ENCODE measurements around the gene TSPYL1.
"Not testable (repeated sequence)": the region's sequence is repeated elsewhere in the genome, so short reads cannot be mapped to it uniquely, and the experiment has no call there.

Gene TSPYL1

DNA sequence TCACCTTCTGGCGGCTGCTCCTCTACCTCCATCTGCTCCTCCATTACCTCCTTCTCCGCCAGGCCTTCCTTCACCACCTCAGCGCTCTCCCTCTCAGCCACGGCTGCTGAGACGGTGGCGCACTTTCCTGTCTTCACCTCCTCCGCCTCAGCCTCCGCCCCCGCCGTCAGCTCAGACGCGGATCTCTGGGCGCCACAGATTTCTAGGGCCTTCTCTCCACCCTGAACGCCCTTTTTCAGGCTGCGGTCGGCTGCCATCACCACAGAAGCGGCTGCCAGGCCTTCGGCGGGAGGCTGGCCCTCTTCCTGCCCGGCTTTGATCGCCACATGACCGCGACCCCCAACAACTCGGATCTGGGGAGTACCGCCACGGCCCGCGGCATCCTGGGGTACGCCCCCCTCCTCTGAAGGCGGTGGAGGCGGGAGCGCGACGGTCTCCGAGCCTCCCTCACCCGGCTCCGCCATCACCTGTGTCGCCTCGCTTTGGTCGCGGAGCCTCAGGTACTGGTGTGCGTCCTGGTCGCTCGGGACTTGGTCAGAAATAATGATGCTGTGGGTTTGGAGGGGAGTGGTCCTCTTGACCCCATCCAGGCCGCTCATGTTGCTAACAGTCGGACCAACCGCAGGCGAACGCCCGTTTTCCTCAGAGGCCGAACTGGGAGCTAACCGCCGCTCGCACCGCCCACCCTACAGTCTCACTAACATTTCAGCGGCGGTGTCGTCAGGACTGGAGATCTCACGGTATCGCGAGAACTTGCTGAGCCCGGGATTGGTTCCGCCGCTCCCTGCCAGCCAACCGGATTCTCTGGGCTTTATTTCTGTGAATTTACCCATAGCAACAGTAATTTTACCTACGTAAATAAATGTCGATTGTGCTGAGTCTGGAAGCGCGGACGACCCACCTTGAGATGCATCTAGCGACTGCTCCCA lies at the start of gene TSPYL1:
TSPYL1 (minus strand) TSS at position 699 of the 929 bp plus-strand sequence; CDS start at position 599, 100 bp downstream.
- no peaks in the 10 kb centered on the region for H3K27me3 ChIP-seq (ENCODE audit: control insufficient read depth in 2 of 2, insufficient read depth in 2 of 2, low read length in 2 of 2)
- H3K9ac ChIP-seq (ENCODE audit: low read depth in 1 of 2, low read length in 2 of 2), result peak within 1 kb of the TSS; percentile 97 to 99
- H3K4me3 ChIP-seq (ENCODE audit: low read length in 2 of 2), result peak within 1 kb of the TSS; percentile 98 to 99
- no peaks in the 10 kb centered on the region for H3K9me3 ChIP-seq (ENCODE audit: control insufficient read depth in 2 of 2, low read length in 2 of 2)
- peak within 1 kb of the TSS; percentile 99 for H3K27ac ChIP-seq (ENCODE audit: low read depth in 2 of 2, low read length in 2 of 2)
- H3K36me3 ChIP-seq (ENCODE audit: control insufficient read depth in 2 of 2, insufficient read depth in 2 of 2, low read length in 2 of 2), result peaks cover 2 to 3% of the 10 kb centered on the region in 2 donors
- H3K4me1 ChIP-seq (ENCODE audit: control insufficient read depth in 2 of 2, insufficient read depth in 2 of 2, low read length in 2 of 2), result peaks cover 15 to 26% of the 10 kb centered on the region in 2 donors

DNA sequence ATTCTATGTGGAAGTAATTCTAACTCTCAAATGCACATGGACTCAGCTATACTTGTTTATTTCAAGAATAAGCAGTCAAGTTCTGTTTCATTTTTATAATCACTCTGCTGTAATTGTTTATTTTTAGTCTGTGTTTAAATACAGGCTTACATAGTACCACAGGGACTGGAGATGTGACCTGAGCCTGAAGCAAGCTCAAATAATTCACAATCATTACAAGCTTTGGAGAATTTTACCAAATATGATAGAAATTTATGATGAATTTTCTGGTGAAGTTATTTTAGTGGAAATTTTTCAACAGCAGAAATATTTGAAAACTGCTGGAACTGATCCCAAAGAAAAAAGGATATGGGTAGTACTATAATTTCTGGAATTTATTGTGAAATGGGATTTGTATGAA lies 49.4 kb upstream of the TSPYL1 start:
- no peaks in the 10 kb centered on the region for H3K9me3 ChIP-seq (ENCODE audit: control insufficient read depth in 2 of 2, low read length in 2 of 2)
- H3K9ac ChIP-seq (ENCODE audit: low read depth in 1 of 2, low read length in 2 of 2), result no peak overlapping the region
- H3K27me3 ChIP-seq (ENCODE audit: control insufficient read depth in 2 of 2, insufficient read depth in 2 of 2, low read length in 2 of 2), result no peaks in the 10 kb centered on the region
- no peaks in the 10 kb centered on the region for H3K36me3 ChIP-seq (ENCODE audit: control insufficient read depth in 2 of 2, insufficient read depth in 2 of 2, low read length in 2 of 2)
- no peak overlapping the region for H3K27ac ChIP-seq (ENCODE audit: low read depth in 2 of 2, low read length in 2 of 2)
- H3K4me3 ChIP-seq (ENCODE audit: low read length in 2 of 2), result no peak overlapping the region
- no peaks in the 10 kb centered on the region for H3K4me1 ChIP-seq (ENCODE audit: control insufficient read depth in 2 of 2, insufficient read depth in 2 of 2, low read length in 2 of 2)

DNA sequence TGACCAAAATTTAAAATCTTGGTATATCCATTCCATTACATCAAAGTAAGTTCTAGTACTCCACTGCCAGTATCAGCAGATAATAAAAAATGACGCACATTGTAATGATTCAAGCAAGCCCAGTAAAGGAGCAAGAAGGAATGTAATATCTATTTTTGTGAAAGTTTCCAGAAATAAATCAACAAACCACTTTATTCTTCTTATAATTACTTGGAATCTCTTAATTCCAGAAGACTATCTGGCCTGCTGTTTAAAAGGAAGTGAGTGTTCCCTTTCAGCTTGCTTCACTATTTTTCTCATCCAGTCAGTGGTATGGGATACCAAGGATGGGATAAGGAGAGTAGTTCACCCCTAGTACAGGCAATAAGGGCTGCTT lies 48.8 kb upstream of the TSPYL1 start:
- Histone ChIP-seq H3K4me1 (ENCODE audit: control insufficient read depth in 2 of 2, insufficient read depth in 2 of 2, low read length in 2 of 2) (no peaks in the 10 kb centered on the region), H3K9ac (ENCODE audit: low read depth in 1 of 2, low read length in 2 of 2) (no peak overlapping the region), H3K9me3 (ENCODE audit: control insufficient read depth in 2 of 2, low read length in 2 of 2) (no peaks in the 10 kb centered on the region), H3K27ac (ENCODE audit: low read depth in 2 of 2, low read length in 2 of 2) (no peak overlapping the region), H3K36me3 (ENCODE audit: control insufficient read depth in 2 of 2, insufficient read depth in 2 of 2, low read length in 2 of 2) (no peaks in the 10 kb centered on the region), H3K27me3 (ENCODE audit: control insufficient read depth in 2 of 2, insufficient read depth in 2 of 2, low read length in 2 of 2) (no peaks in the 10 kb centered on the region), H3K4me3 (ENCODE audit: low read length in 2 of 2) (no peak overlapping the region)

DNA sequence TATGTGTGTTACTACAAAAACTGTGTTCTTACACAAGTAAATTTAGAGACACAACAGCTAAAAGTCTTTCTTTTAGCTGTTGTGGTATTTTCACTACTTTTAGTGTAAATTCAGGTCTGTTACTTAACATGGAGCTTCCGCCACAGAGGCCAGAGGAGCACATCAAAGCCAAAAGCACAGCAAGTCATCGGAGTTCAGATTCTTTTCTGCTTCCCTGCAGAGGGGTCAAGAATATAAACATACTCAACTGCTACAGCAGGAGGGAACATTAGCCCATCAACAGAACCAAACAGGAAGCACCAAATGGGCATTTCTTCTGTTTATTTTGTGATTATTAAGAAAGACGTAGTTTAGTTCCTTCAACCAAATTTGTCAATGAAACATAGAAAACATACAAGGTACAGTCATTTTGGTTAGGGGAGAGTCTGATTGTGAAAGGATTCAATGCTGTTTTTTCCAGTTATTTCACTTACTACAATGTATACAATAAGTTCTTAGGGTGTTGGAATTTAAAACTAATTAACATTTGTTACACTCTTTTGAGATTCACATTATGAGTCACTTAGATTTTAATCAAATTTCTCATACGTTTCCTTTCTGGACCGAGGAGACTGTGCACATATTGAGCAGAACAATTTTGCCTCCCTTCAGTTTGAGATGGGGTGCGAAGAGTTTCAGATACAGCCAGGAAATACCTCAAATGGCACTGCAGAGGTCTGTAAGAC lies 48.2 kb upstream of the TSPYL1 start:
- H3K4me3 ChIP-seq (ENCODE audit: low read length in 2 of 2), result no peak overlapping the region
- H3K9ac ChIP-seq (ENCODE audit: low read depth in 1 of 2, low read length in 2 of 2), result no peak overlapping the region
- H3K4me1 ChIP-seq (ENCODE audit: control insufficient read depth in 2 of 2, insufficient read depth in 2 of 2, low read length in 2 of 2), result no peaks in the 10 kb centered on the region
- no peaks in the 10 kb centered on the region for H3K9me3 ChIP-seq (ENCODE audit: control insufficient read depth in 2 of 2, low read length in 2 of 2)
- no peaks in the 10 kb centered on the region for H3K27me3 ChIP-seq (ENCODE audit: control insufficient read depth in 2 of 2, insufficient read depth in 2 of 2, low read length in 2 of 2)
- no peaks in the 10 kb centered on the region for H3K36me3 ChIP-seq (ENCODE audit: control insufficient read depth in 2 of 2, insufficient read depth in 2 of 2, low read length in 2 of 2)
- H3K27ac ChIP-seq (ENCODE audit: low read depth in 2 of 2, low read length in 2 of 2), result no peak overlapping the region

DNA sequence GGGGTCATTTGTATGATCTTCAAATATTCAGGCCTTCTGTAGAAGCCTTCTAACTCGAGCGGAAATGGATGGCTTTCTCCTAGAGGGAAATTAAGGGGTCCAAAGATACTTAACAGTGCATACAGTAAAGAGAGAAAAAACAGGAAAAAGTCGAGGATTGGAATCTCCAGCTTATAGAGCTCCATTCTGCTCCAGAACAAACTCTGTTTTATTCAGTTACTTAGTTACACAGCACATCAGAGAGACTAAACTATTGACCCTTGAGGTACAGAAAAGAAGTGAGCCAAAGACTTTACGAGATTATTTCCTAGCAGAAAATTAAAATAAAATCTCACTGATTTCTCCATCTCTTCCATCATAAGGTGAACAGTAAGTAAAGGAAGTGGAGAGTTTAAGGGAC lies 47.3 kb upstream of the TSPYL1 start:
- Histone ChIP-seq H3K4me1 (ENCODE audit: control insufficient read depth in 2 of 2, insufficient read depth in 2 of 2, low read length in 2 of 2) (no peaks in the 10 kb centered on the region), H3K27ac (ENCODE audit: low read depth in 2 of 2, low read length in 2 of 2) (no peak overlapping the region), H3K36me3 (ENCODE audit: control insufficient read depth in 2 of 2, insufficient read depth in 2 of 2, low read length in 2 of 2) (no peaks in the 10 kb centered on the region), H3K9me3 (ENCODE audit: control insufficient read depth in 2 of 2, low read length in 2 of 2) (no peaks in the 10 kb centered on the region), H3K4me3 (ENCODE audit: low read length in 2 of 2) (no peak overlapping the region), H3K9ac (ENCODE audit: low read depth in 1 of 2, low read length in 2 of 2) (no peak overlapping the region), H3K27me3 (ENCODE audit: control insufficient read depth in 2 of 2, insufficient read depth in 2 of 2, low read length in 2 of 2) (no peaks in the 10 kb centered on the region)

DNA sequence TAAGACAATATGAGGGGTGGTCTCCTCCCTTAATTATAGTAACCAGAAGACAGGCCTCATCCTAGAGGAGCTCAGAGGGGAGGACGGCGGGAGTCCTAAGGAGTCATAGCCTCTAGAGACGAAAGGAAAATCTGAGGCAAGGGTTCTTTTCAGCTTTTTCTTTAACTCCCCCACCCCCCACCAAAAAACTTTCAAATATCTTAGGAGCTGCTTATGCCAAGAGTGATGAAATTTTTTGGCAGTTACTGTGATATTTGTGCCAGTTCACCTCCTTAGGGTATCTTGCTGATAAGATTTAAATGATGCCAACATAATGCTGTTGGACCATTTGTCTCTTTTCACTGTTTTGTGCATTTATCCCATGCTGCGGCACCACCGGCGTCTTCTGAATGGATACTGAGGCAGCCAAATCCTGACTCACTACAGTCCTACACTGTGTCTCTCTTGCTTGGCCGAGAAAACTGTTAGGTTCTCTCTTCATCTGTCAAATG lies 46.5 kb upstream of the TSPYL1 start:
- Histone ChIP-seq H3K9me3 (ENCODE audit: control insufficient read depth in 2 of 2, low read length in 2 of 2) (no peaks in the 10 kb centered on the region), H3K27me3 (ENCODE audit: control insufficient read depth in 2 of 2, insufficient read depth in 2 of 2, low read length in 2 of 2) (no peaks in the 10 kb centered on the region), H3K27ac (ENCODE audit: low read depth in 2 of 2, low read length in 2 of 2) (no peak overlapping the region), H3K4me3 (ENCODE audit: low read length in 2 of 2) (no peak overlapping the region), H3K36me3 (ENCODE audit: control insufficient read depth in 2 of 2, insufficient read depth in 2 of 2, low read length in 2 of 2) (no peaks in the 10 kb centered on the region), H3K4me1 (ENCODE audit: control insufficient read depth in 2 of 2, insufficient read depth in 2 of 2, low read length in 2 of 2) (no peaks in the 10 kb centered on the region), H3K9ac (ENCODE audit: low read depth in 1 of 2, low read length in 2 of 2) (no peak overlapping the region)

DNA sequence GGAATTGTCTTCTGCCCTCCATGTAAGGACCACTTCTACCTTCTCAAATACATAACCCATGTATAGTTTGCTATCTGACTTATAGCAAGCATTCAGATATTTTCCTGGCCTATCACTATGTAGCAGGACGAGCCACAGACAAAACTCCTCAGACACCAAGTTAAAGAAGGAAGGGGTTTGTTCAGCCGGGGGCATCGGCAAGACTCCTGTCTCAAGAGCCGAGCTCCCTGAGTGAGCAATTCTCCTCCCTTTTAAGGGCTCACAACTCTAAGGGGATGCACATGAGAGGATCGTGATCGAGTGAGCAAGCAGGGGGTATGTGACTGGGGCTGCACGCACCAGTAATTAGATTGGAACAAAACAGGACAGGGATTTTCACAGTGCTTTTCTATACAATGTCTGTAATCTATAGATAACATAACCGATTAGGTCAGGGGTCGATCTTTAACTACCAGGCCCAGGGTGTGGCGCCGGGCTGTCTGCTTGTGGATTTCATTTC lies 46.0 kb upstream of the TSPYL1 start:
- H3K4me3 ChIP-seq (ENCODE audit: low read length in 2 of 2); H3K9me3 ChIP-seq (ENCODE audit: control insufficient read depth in 2 of 2, low read length in 2 of 2); H3K4me1 ChIP-seq (ENCODE audit: control insufficient read depth in 2 of 2, insufficient read depth in 2 of 2, low read length in 2 of 2); H3K36me3 ChIP-seq (ENCODE audit: control insufficient read depth in 2 of 2, insufficient read depth in 2 of 2, low read length in 2 of 2); H3K27me3 ChIP-seq (ENCODE audit: control insufficient read depth in 2 of 2, insufficient read depth in 2 of 2, low read length in 2 of 2); H3K9ac ChIP-seq (ENCODE audit: low read depth in 1 of 2, low read length in 2 of 2); H3K27ac ChIP-seq (ENCODE audit: low read depth in 2 of 2, low read length in 2 of 2): not testable (repeated sequence)

DNA sequence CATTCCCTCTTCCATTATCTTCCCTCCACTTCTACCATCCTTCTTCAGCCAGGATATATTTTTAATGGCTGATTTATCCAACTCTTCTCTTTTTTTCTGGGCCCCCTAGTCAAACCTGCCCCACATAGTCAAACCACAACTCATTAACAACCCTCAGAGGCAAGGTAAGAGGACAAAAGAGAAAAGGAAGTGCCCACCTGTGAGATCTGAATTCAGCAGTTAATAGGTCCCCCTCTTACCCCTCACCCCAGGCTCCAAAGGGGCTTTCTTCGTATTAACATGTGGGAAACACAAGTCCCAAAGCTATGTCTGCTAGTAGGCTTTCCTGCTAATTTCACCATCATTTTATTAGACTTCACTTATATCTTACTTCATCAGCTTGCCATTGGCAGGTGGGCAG lies 44.1 kb upstream of the TSPYL1 start:
- H3K36me3 ChIP-seq (ENCODE audit: control insufficient read depth in 2 of 2, insufficient read depth in 2 of 2, low read length in 2 of 2), result no peaks in the 10 kb centered on the region
- H3K27me3 ChIP-seq (ENCODE audit: control insufficient read depth in 2 of 2, insufficient read depth in 2 of 2, low read length in 2 of 2), result no peaks in the 10 kb centered on the region

DNA sequence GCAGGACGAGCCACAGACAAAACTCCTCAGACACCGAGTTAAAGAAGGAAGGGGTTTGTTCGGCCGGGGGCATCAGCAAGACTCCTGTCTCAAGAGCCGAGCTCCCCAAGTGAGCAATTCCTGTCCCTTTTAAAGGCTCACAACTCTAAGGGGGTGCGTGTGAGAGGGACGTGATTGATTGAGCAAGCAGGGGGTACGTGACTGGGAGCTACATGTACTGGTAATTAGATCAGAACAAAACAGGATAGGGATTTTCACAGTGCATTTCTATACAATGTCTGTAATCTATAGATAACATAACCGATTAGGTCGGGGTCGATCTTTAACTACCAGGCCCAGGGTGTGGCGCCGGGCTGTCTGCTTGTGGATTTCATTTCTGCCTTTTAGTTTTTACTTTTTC lies 42.2 kb upstream of the TSPYL1 start:
- not testable (repeated sequence) for H3K9me3 ChIP-seq (ENCODE audit: control insufficient read depth in 2 of 2, low read length in 2 of 2); H3K9ac ChIP-seq (ENCODE audit: low read depth in 1 of 2, low read length in 2 of 2); H3K27me3 ChIP-seq (ENCODE audit: control insufficient read depth in 2 of 2, insufficient read depth in 2 of 2, low read length in 2 of 2); H3K4me1 ChIP-seq (ENCODE audit: control insufficient read depth in 2 of 2, insufficient read depth in 2 of 2, low read length in 2 of 2); H3K4me3 ChIP-seq (ENCODE audit: low read length in 2 of 2); H3K27ac ChIP-seq (ENCODE audit: low read depth in 2 of 2, low read length in 2 of 2); H3K36me3 ChIP-seq (ENCODE audit: control insufficient read depth in 2 of 2, insufficient read depth in 2 of 2, low read length in 2 of 2)

More for the DNA sequence above, 44.1 kb upstream of the TSPYL1 start:
- no peaks in the 10 kb centered on the region for H3K9me3 ChIP-seq (ENCODE audit: control insufficient read depth in 2 of 2, low read length in 2 of 2)
- no peaks in the 10 kb centered on the region for H3K4me1 ChIP-seq (ENCODE audit: control insufficient read depth in 2 of 2, insufficient read depth in 2 of 2, low read length in 2 of 2)
- no peak overlapping the region for H3K4me3 ChIP-seq (ENCODE audit: low read length in 2 of 2)
- no peak overlapping the region for H3K9ac ChIP-seq (ENCODE audit: low read depth in 1 of 2, low read length in 2 of 2)
- no peak overlapping the region for H3K27ac ChIP-seq (ENCODE audit: low read depth in 2 of 2, low read length in 2 of 2)

Data from mucosa of rectum (tissue), 2 donors.